ENCODE data around the gene KIAA1549. TPM values are rescaled to one million over a fixed set of nuclear protein-coding genes. Genes with fewer than 3 reads are reported as not detected.

KIAA1549 gene
- total and polyA plus RNA-seq, 9 of the 15 experiments (the other 6 are each of a cell fraction or from before 2014, with no cell fraction given) = 0.01 to 0.29 (median 0.07) TPM

- TF ChIP-seq TEAD4 (IDR thresholded peaks at IDR 0.05; ENCODE audit: low read length) (peak; percentile 62), TEAD4 (CRISPR knock-in tag; IDR thresholded peaks at IDR 0.05; ENCODE audit: borderline replicate concordance) (no peak), L3MBTL2 (IDR thresholded peaks at IDR 0.05) (peak; percentile 70), JUND (IDR thresholded peaks at IDR 0.05; ENCODE audit: borderline replicate concordance, low read depth, low read length) (peak; percentile 72), JUND (tag; IDR thresholded peaks at IDR 0.05; ENCODE audit: borderline replicate concordance, low read depth, low read length) (peak; percentile 91; the same call in 2 of the 3 replicates), C11orf30 (IDR thresholded peaks at IDR 0.05; ENCODE audit: low read depth) (peak; percentile 86), CHD4 (IDR thresholded peaks at IDR 0.05; ENCODE audit: insufficient read depth, insufficient replicate concordance, low read depth, low read length, poor library complexity, severe bottlenecking) (no peak), AFF4 (CRISPR knock-in tag; IDR thresholded peaks at IDR 0.05) (no peak), MYC (IDR thresholded peaks at IDR 0.05; ENCODE audit: low read depth, low read length) (0 out of 2 replicates have a peak, but pooled peaks have one; percentile 22), MYC (CRISPR knock-in tag; IDR thresholded peaks at IDR 0.05; ENCODE audit: borderline replicate concordance, low read depth) (no peak), SMARCA4 (IDR thresholded peaks at IDR 0.05) (peak; percentile 46; the same call in 1 of the 2 replicates), HCFC1 (IDR thresholded peaks at IDR 0.05; ENCODE audit: low read depth, low read length) (no peak), ARID1B (IDR thresholded peaks at IDR 0.05) (peak; percentile 51; the same call in 1 of the 2 replicates), RAD51 (IDR thresholded peaks at IDR 0.05; ENCODE audit: borderline replicate concordance, low read depth) (peak; percentile 69; the same call in 1 of the 2 replicates), STAT6 (CRISPR knock-in tag; IDR thresholded peaks at IDR 0.05) (no peak), MAFG (tag; conservative IDR thresholded peaks at IDR 0.05) (peak; percentile 87), MCM3 (IDR thresholded peaks at IDR 0.05) (no peak), JUN (IDR thresholded peaks at IDR 0.05; ENCODE audit: borderline replicate concordance, low read depth, low read length) (0 out of 2 replicates have a peak, but pooled peaks have one; percentile 45), JUN (CRISPR knock-in tag; IDR thresholded peaks at IDR 0.05; ENCODE audit: borderline replicate concordance) (no peak)
- TF ChIP-seq, protein P1, sequence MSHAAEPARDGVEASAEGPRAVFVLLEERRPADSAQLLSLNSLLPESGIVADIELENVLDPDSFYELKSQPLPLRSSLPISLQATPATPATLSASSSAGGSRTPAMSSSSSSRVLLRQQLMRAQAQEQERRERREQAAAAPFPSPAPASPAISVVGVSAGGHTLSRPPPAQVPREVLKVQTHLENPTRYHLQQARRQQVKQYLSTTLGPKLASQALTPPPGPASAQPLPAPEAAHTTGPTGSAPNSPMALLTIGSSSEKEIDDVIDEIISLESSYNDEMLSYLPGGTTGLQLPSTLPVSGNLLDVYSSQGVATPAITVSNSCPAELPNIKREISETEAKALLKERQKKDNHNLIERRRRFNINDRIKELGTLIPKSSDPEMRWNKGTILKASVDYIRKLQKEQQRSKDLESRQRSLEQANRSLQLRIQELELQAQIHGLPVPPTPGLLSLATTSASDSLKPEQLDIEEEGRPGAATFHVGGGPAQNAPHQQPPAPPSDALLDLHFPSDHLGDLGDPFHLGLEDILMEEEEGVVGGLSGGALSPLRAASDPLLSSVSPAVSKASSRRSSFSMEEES (CRISPR knock-in tag; IDR thresholded peaks at IDR 0.05) = no peak
Observed at GRCh38 chr7:138842111-138842510, 139.1 kb downstream of the KIAA1549 start (continued).
